ENCODE data around the gene S100A7A. TPM values are rescaled to one million over a fixed set of nuclear protein-coding genes. Genes with fewer than 3 reads are reported as not detected.
"Not testable (repeated sequence)": the region's sequence is repeated elsewhere in the genome, so short reads cannot be mapped to it uniquely, and the experiment has no call there.

S100A7A gene
- total RNA-seq, 1 experiment from 2014 or later, result not detected

- CTCF ChIA-PET, result no interaction called here
- DNase-seq (ENCODE audit: low read depth, low spot score), result peak; percentile 85
- no peaks in the 10 kb centered on the region for H3K9me3 ChIP-seq (ENCODE audit: control insufficient read depth, insufficient read depth, low read depth, low read length)
- POLR2A ChIA-PET, result no interaction called here
- no peak overlapping the region for H3K27ac ChIP-seq (ENCODE audit: low read length)
- H3K27me3 ChIP-seq (ENCODE audit: control insufficient read depth, insufficient read depth, low read length), result peaks cover 2% of the 10 kb centered on the region
- peak; percentile 89 for ATAC-seq
- no peak overlapping the region for H3K4me3 ChIP-seq (ENCODE audit: low read depth in 2 of 2, low read length in 2 of 2)
- intact Hi-C loops (cut with micrococcal nuclease; ENCODE audit: unreplicated experiment), result no loop called here
- TF ChIP-seq TCF7L2 (IDR thresholded peaks at IDR 0.05; ENCODE audit: low read depth, low read length), result no peak
- no peak for TF ChIP-seq SIN3A (IDR thresholded peaks at IDR 0.05; ENCODE audit: borderline replicate concordance, insufficient read depth, low read depth, low read length)
- TF ChIP-seq REST (IDR thresholded peaks at IDR 0.05; ENCODE audit: insufficient read depth in 1 of 2, low read depth in 2 of 2, low read length in 1 of 2), result no peak
- no peak for TF ChIP-seq POLR2AphosphoS5 (IDR thresholded peaks at IDR 0.05; ENCODE audit: low read depth, low read length)
- TF ChIP-seq CTCF (IDR thresholded peaks at IDR 0.05), result no peak
- in situ Hi-C loops (cut with HindIII; ENCODE audit: low pct_unique_long_range_greater_than_20kb, low sequenced_read_pairs), result no loop called here
- peaks cover 5% of the 10 kb centered on the region; the same call in 1 of the 2 replicates for H3K4me1 ChIP-seq (ENCODE audit: control insufficient read depth, insufficient read depth, low read length)
- no TSS peak for BruUV-seq (replicated peaks)
- H3K36me3 ChIP-seq (ENCODE audit: control insufficient read depth, insufficient read depth, low read length), result no peaks in the 10 kb centered on the region
These were observed 31.3 kb downstream of the S100A7A start for GRCh38 chr1:153447498-153448170.

- H3K4me1 ChIP-seq (ENCODE audit: control insufficient read depth, insufficient read depth, low read length); DNase-seq (ENCODE audit: low read depth, low spot score); H3K27me3 ChIP-seq (ENCODE audit: control insufficient read depth, insufficient read depth, low read length); BruUV-seq (replicated peaks); ATAC-seq; H3K27ac ChIP-seq (ENCODE audit: low read length); in situ Hi-C loops (cut with HindIII; ENCODE audit: low pct_unique_long_range_greater_than_20kb, low sequenced_read_pairs); POLR2A ChIA-PET; H3K4me3 ChIP-seq (ENCODE audit: low read depth in 2 of 2, low read length in 2 of 2); H3K9me3 ChIP-seq (ENCODE audit: control insufficient read depth, insufficient read depth, low read depth, low read length); intact Hi-C loops (cut with micrococcal nuclease; ENCODE audit: unreplicated experiment); CTCF ChIA-PET; H3K36me3 ChIP-seq (ENCODE audit: control insufficient read depth, insufficient read depth, low read length): not testable (repeated sequence)
These were observed 32.5 kb downstream of the S100A7A start for GRCh38 chr1:153448851-153449250.

GRCh38 chr1:153456396-153456795 is 40.1 kb downstream of the S100A7A start:
- Histone ChIP-seq H3K36me3 (ENCODE audit: control insufficient read depth, insufficient read depth, low read length) (no peaks in the 10 kb centered on the region), H3K9me3 (ENCODE audit: control insufficient read depth, insufficient read depth, low read depth, low read length) (no peaks in the 10 kb centered on the region), H3K4me1 (ENCODE audit: control insufficient read depth, insufficient read depth, low read length) (no peaks in the 10 kb centered on the region), H3K27ac (ENCODE audit: low read length) (no peak overlapping the region), H3K27me3 (ENCODE audit: control insufficient read depth, insufficient read depth, low read length) (no peaks in the 10 kb centered on the region), H3K4me3 (ENCODE audit: low read depth in 2 of 2, low read length in 2 of 2) (no peak overlapping the region)
- ATAC-seq (no peak), DNase-seq (ENCODE audit: low read depth, low spot score) (no peak)
- in situ Hi-C loops (cut with HindIII; ENCODE audit: low pct_unique_long_range_greater_than_20kb, low sequenced_read_pairs) (no loop called here), intact Hi-C loops (cut with micrococcal nuclease; ENCODE audit: unreplicated experiment) (no loop called here)
- ChIA-PET POLR2A (no interaction called here), CTCF (no interaction called here)
- TF ChIP-seq REST (IDR thresholded peaks at IDR 0.05; ENCODE audit: insufficient read depth in 1 of 2, low read depth in 2 of 2, low read length in 1 of 2) (no peak), POLR2AphosphoS5 (IDR thresholded peaks at IDR 0.05; ENCODE audit: low read depth, low read length) (no peak), SIN3A (IDR thresholded peaks at IDR 0.05; ENCODE audit: borderline replicate concordance, insufficient read depth, low read depth, low read length) (no peak), CTCF (IDR thresholded peaks at IDR 0.05) (no peak), TCF7L2 (IDR thresholded peaks at IDR 0.05; ENCODE audit: low read depth, low read length) (no peak)
- no TSS peak for BruUV-seq (replicated peaks)

All from Panc1 (cell line).